Measurements from ENCODE around the gene MRPL46. TPM values are rescaled to one million over a fixed set of nuclear protein-coding genes. Genes with fewer than 3 reads are reported as not detected.

MRPL46 gene
- total and polyA plus RNA-seq, 8 donors, result 19.0 to 25.9 (median 24.2) TPM

GRCh38 chr15:88448991-88449461 is 18.2 kb downstream of the MRPL46 start:
- peaks cover 0 to 2% of the 10 kb centered on the region in 2 donors for H3K9me3 ChIP-seq

GRCh38 chr15:88447741-88448140 is 19.4 kb downstream of the MRPL46 start:
- no peaks in the 10 kb centered on the region for H3K4me1 ChIP-seq
- intact Hi-C loops (cut with DNase I), result no loop called here
- no peaks in the 10 kb centered on the region for H3K36me3 ChIP-seq
- peaks cover 0 to 16% of the 10 kb centered on the region in 2 donors for H3K27me3 ChIP-seq
- peaks cover 0 to 14% of the 10 kb centered on the region in 2 donors for H3K9me3 ChIP-seq
- ATAC-seq (no peak), DNase-seq (no peak)
- no peak overlapping the region for H3K27ac ChIP-seq
- TF ChIP-seq CTCF (IDR thresholded peaks at IDR 0.05), result no peak
- H3K4me3 ChIP-seq, result no peak overlapping the region

More at GRCh38 chr15:88448991-88449461, 18.2 kb downstream of the MRPL46 start:
- TF ChIP-seq CTCF (IDR thresholded peaks at IDR 0.05), result no peak
- Histone ChIP-seq H3K27me3 (peaks cover 0 to 16% of the 10 kb centered on the region in 2 donors), H3K4me3 (no peak overlapping the region), H3K4me1 (no peaks in the 10 kb centered on the region), H3K36me3 (no peaks in the 10 kb centered on the region), H3K27ac (no peak overlapping the region)
- DNase-seq (no peak), ATAC-seq (no peak)
- intact Hi-C loops (cut with DNase I), result no loop called here

GRCh38 chr15:88447206-88447605 is 20.0 kb downstream of the MRPL46 start:
- TF ChIP-seq CTCF (IDR thresholded peaks at IDR 0.05), result no peak
- Histone ChIP-seq H3K9me3 (peaks cover 0 to 14% of the 10 kb centered on the region in 2 donors), H3K27me3 (peaks cover 0 to 16% of the 10 kb centered on the region in 2 donors), H3K36me3 (no peaks in the 10 kb centered on the region), H3K4me3 (no peak overlapping the region), H3K27ac (no peak overlapping the region), H3K4me1 (no peaks in the 10 kb centered on the region)
- intact Hi-C loops (cut with DNase I), result no loop called here
- no peak for DNase-seq
- no peak for ATAC-seq

- intact Hi-C loops (cut with DNase I), result no loop called here
- no peak for ATAC-seq
These were observed 26.0 kb downstream of the MRPL46 start for GRCh38 chr15:88441076-88441730.

More at GRCh38 chr15:88441076-88441730, 26.0 kb downstream of the MRPL46 start:
- no peaks in the 10 kb centered on the region for H3K4me1 ChIP-seq
- H3K9me3 ChIP-seq, result peaks cover 0 to 14% of the 10 kb centered on the region in 2 donors
- no peak for DNase-seq
- TF ChIP-seq CTCF (IDR thresholded peaks at IDR 0.05), result no peak
- H3K4me3 ChIP-seq, result no peak overlapping the region
- H3K27me3 ChIP-seq, result peaks cover 0 to 29% of the 10 kb centered on the region in 2 donors
- no peak overlapping the region for H3K27ac ChIP-seq
- no peaks in the 10 kb centered on the region for H3K36me3 ChIP-seq

Data from left lung (tissue), 10 donors.